ENCODE results near the gene CEACAM7. TPM values are rescaled to one million over a fixed set of nuclear protein-coding genes. Genes with fewer than 3 reads are reported as not detected.
A peak's percentile ranks its signal among the peaks of the same experiment; 100 is the strongest.

CEACAM7 gene
- total RNA-seq, 1 donor from 2014 or later: not detected

DNA sequence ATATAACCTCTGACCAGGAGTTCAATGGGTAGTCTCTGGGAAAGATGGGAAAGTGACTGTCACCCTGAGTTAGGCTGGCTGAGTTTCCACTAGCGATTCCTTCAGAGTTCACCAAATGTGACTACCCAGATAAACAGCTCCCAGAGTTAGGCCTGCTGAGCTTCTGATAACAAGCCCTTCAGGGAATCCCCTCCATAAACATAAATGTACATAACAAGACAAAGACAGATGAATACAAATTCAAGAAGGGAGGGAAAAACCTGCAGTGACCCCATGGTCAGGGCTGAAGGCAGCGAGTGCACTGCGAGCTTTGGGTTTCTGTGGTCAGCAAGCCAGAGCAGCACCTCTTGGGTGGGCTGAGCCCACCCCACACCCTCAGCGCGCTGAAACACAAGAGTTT lies 35.8 kb downstream of the CEACAM7 start:
- DNase-seq (ENCODE audit: low read depth): no peak
- no peak for TF ChIP-seq CTCF (conservative IDR thresholded peaks at IDR 0.05; ENCODE audit: low read depth, low read length)
- no peak overlapping the region for H3K4me3 ChIP-seq (ENCODE audit: low read depth, low read length)

- H3K4me3 ChIP-seq (ENCODE audit: low read depth, low read length): no peak overlapping the region
- no peak for DNase-seq (ENCODE audit: low read depth)
- TF ChIP-seq CTCF (conservative IDR thresholded peaks at IDR 0.05; ENCODE audit: low read depth, low read length): no peak
Observed at GRCh38 chr19:41649827-41650226, 38.2 kb downstream of the CEACAM7 start.

GRCh38 chr19:41646589-41647204 lies 41.4 kb downstream of the CEACAM7 start:
- peak; percentile 54 for TF ChIP-seq CTCF (conservative IDR thresholded peaks at IDR 0.05; ENCODE audit: low read depth, low read length)
- no peak overlapping the region for H3K4me3 ChIP-seq (ENCODE audit: low read depth, low read length)
- no peak for DNase-seq (ENCODE audit: low read depth)

DNA sequence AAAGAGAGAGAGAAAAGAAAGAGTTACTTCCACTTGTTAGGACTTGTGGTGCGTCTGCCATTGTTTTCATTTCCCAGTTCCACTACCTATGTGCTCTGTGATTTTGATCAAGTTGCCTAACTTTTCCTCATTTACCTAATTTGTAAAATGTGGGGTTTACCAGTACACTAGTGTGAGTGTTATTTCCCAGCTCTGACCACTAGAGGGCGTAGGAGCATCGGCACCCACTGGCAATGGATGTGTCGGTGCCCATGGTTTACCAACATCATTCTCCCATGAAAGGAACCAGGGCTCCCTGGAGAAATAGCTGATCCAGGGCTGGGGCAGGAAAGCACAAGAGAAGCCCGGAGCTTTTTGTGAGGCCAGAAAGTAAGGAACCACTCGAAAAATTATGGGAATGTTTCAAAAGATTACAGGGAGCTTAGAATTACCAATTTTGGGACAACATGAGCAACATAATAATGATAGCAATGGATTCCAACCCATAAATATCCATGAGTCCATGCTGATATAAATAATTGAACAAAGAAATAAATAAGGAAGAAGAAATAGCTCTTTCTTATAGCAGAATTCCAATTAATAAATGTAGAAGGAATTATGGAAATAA lies 46.1 kb downstream of the CEACAM7 start:
- H3K4me3 ChIP-seq (ENCODE audit: low read depth, low read length): no peak overlapping the region
- peak; percentile 95 for TF ChIP-seq CTCF (conservative IDR thresholded peaks at IDR 0.05; ENCODE audit: low read depth, low read length)
- no peak for DNase-seq (ENCODE audit: low read depth)

- TF ChIP-seq CTCF (conservative IDR thresholded peaks at IDR 0.05; ENCODE audit: low read depth, low read length): no peak
- no peak overlapping the region for H3K4me3 ChIP-seq (ENCODE audit: low read depth, low read length)
- DNase-seq (ENCODE audit: low read depth): no peak
Observed at GRCh38 chr19:41638641-41639081, 49.4 kb downstream of the CEACAM7 start.

GRCh38 chr19:41637484-41637883 lies 50.6 kb downstream of the CEACAM7 start:
- no peak for TF ChIP-seq CTCF (conservative IDR thresholded peaks at IDR 0.05; ENCODE audit: low read depth, low read length)
- H3K4me3 ChIP-seq (ENCODE audit: low read depth, low read length): no peak overlapping the region
- DNase-seq (ENCODE audit: low read depth): no peak

All from epithelial cell of proximal tubule (primary cell).